ENCODE data around the gene SLC6A20. TPM values are rescaled to one million over a fixed set of nuclear protein-coding genes. Genes with fewer than 3 reads are reported as not detected.

Gene SLC6A20
- total RNA-seq, 2 donors from 2014 or later, result not detected

- Histone ChIP-seq H3K4me3 (no peak overlapping the region), H3K36me3 (peaks cover 17% of the 10 kb centered on the region), H3K27ac (no peak overlapping the region), H3K27me3 (no peaks in the 10 kb centered on the region), H3K4me1 (peaks cover 0 to 18% of the 10 kb centered on the region in 2 donors), H3K9me3 (no peaks in the 10 kb centered on the region)
- no peak for DNase-seq (ENCODE audit: low spot score)
- TF ChIP-seq, protein P1, sequence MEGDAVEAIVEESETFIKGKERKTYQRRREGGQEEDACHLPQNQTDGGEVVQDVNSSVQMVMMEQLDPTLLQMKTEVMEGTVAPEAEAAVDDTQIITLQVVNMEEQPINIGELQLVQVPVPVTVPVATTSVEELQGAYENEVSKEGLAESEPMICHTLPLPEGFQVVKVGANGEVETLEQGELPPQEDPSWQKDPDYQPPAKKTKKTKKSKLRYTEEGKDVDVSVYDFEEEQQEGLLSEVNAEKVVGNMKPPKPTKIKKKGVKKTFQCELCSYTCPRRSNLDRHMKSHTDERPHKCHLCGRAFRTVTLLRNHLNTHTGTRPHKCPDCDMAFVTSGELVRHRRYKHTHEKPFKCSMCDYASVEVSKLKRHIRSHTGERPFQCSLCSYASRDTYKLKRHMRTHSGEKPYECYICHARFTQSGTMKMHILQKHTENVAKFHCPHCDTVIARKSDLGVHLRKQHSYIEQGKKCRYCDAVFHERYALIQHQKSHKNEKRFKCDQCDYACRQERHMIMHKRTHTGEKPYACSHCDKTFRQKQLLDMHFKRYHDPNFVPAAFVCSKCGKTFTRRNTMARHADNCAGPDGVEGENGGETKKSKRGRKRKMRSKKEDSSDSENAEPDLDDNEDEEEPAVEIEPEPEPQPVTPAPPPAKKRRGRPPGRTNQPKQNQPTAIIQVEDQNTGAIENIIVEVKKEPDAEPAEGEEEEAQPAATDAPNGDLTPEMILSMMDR (IDR thresholded peaks at IDR 0.05), result no peak
These were observed 24.8 kb upstream of the SLC6A20 start for GRCh38 chr3:45821127-45821526.

DNA sequence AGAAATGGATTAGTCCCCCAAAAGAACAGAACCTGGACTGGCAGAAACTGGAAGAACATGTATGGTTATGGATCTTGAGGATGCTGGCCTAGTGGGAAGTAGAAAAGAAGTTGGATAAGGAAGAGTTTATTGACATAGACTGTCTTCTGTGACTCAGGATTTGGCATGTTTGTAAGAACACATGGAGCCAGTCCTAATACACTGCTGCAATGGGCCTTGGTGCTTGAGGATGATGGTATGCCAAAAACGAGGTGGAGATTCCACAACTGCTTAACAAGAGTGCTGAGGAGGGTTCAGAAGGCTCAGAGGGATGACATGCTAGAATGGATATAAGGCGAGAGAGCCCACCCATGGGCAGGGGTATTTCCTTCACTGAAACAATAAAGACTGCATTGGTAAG lies 23.2 kb upstream of the SLC6A20 start:
- H3K9me3 ChIP-seq, result no peaks in the 10 kb centered on the region
- no peak for DNase-seq (ENCODE audit: low spot score)
- TF ChIP-seq, protein P1 (IDR thresholded peaks at IDR 0.05), result no peak
- no peak overlapping the region for H3K27ac ChIP-seq
- H3K4me3 ChIP-seq, result no peak overlapping the region
- no peaks in the 10 kb centered on the region for H3K27me3 ChIP-seq
- H3K36me3 ChIP-seq, result peaks cover 1% of the 10 kb centered on the region
- H3K4me1 ChIP-seq, result peaks cover 0 to 19% of the 10 kb centered on the region in 2 donors

DNA sequence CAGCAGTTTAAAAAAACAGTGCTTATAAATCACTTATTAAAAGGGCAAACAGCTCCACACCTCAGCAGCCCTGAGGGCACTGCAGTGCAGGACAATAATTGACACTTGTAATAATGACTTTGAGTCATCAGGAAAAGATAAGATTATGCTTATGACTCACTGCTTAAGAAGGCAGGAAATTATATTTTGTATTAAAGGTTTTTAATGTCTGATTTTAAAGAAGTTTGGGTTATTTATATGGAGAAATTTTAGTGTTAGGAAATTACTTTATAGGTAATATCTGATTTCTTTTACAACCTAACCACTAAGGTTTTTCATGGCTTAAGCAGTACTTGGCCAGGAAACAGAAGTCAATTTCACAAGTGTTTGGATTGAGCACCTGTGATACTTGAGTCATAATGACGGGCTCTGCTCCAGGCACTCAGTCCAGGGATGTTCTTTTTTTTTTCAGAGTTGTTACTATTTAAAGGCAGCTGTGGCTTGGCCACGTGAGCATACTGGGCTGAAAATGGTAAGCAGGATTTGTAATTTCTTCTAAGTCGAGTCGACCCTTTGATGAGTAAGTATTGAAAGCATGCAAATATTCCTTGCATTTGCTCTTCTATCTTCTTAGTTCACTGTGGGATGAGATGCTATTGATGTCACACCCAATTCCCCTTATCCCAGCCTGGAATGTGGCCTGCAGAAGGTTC lies 21.6 kb upstream of the SLC6A20 start:
- no peak overlapping the region for H3K4me3 ChIP-seq
- no peaks in the 10 kb centered on the region for H3K36me3 ChIP-seq
- no peak overlapping the region for H3K27ac ChIP-seq
- H3K4me1 ChIP-seq, result peaks cover 0 to 19% of the 10 kb centered on the region in 2 donors
- H3K9me3 ChIP-seq, result no peaks in the 10 kb centered on the region
- DNase-seq (ENCODE audit: low spot score), result no peak
- TF ChIP-seq, protein P1 (IDR thresholded peaks at IDR 0.05), result no peak
- no peaks in the 10 kb centered on the region for H3K27me3 ChIP-seq

DNA sequence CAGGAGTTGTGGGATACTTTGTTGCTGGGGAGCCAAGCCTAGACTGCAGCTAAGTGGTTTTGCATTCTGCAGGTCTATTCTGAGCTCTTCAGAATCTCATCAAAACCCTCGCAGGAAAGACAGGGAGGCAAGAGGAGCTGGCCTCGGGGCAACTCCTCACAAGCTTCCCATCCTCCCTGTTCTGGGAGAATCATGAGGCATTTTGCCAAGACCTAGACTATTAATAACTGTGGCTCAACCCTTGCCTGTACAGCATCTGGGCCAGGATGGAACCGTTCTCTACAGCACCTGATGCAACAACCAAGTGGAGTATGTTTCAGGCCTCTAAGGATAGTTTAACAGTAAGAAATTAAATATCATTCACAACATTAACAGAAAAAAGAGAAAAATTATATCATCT lies 20.2 kb upstream of the SLC6A20 start:
- DNase-seq (ENCODE audit: low spot score), result no peak
- TF ChIP-seq, protein P1 (IDR thresholded peaks at IDR 0.05), result no peak
- peaks cover 0 to 19% of the 10 kb centered on the region in 2 donors for H3K4me1 ChIP-seq
- no peaks in the 10 kb centered on the region for H3K27me3 ChIP-seq
- H3K27ac ChIP-seq, result no peak overlapping the region
- no peak overlapping the region for H3K4me3 ChIP-seq
- H3K9me3 ChIP-seq, result no peaks in the 10 kb centered on the region
- H3K36me3 ChIP-seq, result no peaks in the 10 kb centered on the region

DNA sequence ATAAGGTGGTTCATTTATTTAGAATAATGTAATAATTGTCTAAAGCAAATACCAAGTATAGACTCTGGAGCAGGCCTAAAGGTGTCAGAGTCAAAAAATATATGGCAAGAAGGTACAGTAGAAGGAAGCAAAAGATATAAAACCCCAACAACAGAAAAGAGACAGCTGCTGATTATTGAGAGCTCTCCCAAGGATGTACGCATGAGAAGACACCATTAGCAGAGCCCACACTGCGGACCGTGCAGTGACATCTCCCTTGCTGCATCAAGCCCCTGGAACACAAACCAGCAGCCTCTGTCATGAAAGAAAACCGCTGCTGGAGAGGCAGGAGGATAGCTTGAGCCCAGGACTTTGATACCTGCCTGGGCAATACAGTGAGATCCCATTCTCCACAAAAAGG lies 18.0 kb upstream of the SLC6A20 start:
- Histone ChIP-seq H3K36me3 (no peaks in the 10 kb centered on the region), H3K4me3 (no peak overlapping the region), H3K27me3 (no peaks in the 10 kb centered on the region), H3K4me1 (peaks cover 0 to 19% of the 10 kb centered on the region in 2 donors), H3K9me3 (no peaks in the 10 kb centered on the region), H3K27ac (no peak overlapping the region)
- DNase-seq (ENCODE audit: low spot score), result no peak
- TF ChIP-seq, protein P1 (IDR thresholded peaks at IDR 0.05), result no peak
